SKM-1 (cell line): ENCODE results near the gene PNPT1.
"Not testable (repeated sequence)": the region's sequence is repeated elsewhere in the genome, so short reads cannot be mapped to it uniquely, and the experiment has no call there.

Experiments
- DNase-seq: peaks from one replicate; lab custom pipeline; 2025; ENCODE audit not compliant: unreplicated experiment; lab: John Stamatoyannopoulos, UW

PNPT1 gene

DNA sequence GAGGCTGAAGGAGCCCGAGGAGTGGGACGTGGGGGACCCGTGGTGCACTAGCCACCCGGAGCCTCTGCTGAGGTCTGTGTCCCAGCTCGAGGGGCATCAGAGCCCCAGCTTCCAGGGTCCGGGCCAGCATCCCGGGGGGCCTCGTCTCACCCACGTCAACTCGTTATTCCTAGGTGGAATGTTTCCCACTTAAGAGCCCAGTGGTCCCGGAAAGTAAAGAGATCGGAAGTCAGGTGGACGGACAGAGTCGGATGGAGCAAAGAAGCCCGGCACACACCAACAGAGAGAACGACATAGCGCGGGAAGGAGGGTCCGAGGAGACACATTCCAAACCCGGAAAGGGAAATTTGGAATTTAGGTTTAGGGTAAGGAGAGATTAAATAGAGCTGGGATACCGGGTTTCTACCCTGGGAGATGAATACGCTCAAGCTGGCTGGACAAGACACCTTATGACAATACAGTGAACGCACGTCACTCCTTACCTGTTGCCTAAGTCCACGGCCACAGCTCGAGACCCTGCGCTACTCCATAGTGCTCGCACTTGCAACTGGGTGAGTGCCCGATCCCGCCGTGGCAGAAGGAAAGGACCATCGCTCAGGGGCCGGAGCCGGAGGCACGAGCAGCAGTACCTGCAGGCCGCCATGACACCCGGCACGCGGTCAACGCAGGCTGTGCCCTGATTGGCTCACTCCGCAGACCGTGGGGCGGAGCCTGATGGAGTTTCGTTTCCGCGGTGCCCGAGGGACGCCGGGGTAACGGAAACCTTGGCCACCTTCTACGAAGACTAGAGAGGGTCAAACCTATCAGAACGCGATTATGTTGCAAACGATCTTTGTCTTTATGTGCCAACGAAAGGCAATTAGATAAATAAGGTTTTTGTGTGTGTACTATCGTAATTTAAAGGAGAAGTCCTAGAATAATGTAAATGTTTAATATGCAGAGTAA, at the start of gene PNPT1:
TSS of gene PNPT1 (minus strand) at position 664 of the 945 bp plus-strand sequence. CDS start at position 643, 21 bp downstream.
- DNase-seq: peak; percentile 94

- DNase-seq: no peak
These were observed 49.4 kb upstream of the PNPT1 start for GRCh38 chr2:55742996-55743395.

DNA sequence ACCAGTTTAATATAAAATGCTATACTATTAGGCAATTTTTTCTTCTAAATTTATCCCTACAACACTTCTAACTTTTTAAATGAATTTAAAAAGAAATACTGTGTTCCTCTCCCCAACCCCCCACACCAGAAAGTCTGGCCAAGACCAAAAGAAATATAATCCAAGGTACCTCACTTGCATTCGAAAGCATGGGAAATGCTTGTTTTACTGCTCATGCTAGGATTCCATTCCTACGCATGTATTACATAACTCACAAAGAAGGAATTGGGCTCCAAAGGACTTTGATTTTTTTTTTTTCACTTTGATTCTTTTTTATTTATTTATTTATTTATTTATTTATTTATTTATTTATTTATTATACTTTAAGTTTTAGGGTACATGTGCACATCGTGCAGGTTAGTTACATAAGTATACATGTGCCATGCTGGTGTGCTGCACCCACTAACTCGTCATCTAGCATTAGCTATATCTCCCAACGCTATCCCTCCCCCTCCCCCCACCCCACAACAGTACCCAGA, 42.4 kb upstream of the PNPT1 start:
- not testable (repeated sequence) for DNase-seq

- no peak for DNase-seq
These were observed 41.1 kb upstream of the PNPT1 start for GRCh38 chr2:55734726-55735125.

- DNase-seq: no peak
These were observed 39.7 kb upstream of the PNPT1 start for GRCh38 chr2:55733335-55733734.

GRCh38 chr2:55732854-55733253, 39.2 kb upstream of the PNPT1 start:
- DNase-seq: no peak

- no peak for DNase-seq
These were observed 35.6 kb upstream of the PNPT1 start for GRCh38 chr2:55729136-55729685.

- no peak for DNase-seq
These were observed 28.1 kb upstream of the PNPT1 start for GRCh38 chr2:55721596-55722215.

- no peak for DNase-seq
These were observed 26.8 kb upstream of the PNPT1 start for GRCh38 chr2:55720417-55720816.

DNA sequence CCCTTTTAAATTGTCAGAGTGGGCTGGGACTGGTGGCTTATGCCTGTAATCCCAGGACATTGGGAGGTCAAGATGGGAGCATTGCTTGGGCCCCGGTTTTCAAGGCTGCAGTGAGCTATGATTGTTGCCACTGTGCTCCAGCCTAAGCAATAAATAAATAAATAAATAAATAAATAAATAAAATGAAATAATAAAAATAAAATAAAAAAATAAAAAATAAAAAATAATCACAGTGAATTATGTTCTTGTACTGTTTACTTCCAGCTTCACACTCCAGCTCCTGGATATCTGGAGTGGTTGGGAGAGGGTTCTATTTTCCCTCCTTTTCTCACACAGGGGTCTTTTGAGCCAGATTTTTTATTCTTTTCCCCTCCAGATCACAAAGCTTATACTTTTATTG, 26.2 kb upstream of the PNPT1 start:
- DNase-seq: no peak

DNA sequence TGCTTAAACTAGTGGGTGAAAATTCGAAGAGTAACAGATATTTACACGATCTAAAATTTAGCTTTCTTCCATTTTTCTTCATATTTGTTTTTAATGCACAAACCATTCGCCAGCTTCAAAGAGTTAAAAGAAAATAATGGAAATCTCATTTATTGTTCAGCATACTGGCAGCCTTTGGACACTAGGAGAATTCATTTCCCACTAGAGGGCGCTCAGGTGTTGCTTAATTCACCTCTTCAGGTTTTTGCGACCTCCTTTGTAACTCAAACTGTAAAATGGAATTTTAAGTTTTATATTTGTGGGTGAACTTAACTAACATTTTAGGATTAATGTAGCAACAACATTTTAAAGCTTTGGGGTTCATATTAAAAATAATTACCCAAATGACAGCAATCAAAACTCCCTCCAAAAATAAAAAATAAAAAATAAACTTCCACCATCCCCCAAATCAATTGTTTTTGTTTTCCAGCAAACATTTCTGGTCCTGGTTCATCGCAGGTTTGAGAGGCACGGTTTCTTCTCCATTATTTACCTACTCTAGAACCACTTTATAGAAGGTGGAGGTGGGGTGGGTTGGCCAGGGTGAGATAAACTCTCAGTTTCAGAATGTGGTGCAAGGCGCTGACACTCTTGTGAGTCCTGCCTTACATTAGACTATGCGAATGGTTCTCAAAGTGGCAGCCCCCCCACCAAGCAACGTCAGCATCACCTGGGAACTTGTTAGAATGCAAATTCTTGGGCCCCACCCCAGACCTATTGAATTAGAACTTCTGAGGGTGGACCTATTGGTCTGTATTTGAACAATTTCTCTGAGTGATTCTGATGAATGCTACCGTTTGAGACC, 24.7 kb upstream of the PNPT1 start:
- peak; percentile 42 for DNase-seq

DNA sequence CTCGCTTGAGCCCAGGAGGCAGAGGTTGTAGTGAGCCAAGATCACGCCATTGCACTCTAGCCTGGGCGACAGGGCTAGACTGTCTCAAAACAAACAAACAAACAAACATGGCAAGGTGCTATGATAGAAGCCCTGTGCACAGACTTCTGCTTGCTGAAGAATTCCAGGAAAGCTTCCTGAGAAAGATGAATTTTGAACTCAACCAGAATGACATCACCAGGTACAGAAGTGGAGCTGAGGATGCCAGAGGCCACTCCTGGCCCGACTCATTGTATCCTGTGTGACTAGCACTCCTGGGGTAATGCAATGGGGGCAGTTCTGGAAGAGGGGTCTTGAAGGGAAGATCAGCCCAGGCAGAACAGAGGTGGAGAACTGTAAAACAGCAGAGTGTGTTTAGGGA, 22.0 kb upstream of the PNPT1 start:
- no peak for DNase-seq

DNA sequence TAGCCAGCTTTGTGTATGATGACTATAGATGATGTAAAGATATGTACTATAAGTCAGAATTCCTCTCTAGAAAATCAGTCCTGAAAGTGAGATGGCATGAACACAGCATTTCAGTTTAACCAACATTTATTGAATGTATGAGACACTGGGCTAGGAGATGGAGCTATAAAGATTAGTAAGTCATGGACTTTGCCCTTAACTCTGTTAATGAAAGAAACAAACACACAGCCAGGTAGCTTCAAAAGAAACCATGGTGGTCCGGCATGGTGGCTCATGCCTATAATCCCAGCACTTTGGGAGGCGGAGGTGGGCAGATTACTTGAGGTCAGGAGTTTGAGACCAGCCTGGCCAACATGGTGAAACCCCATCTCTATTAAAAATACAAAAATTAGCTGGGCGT, 21.5 kb upstream of the PNPT1 start:
- not testable (repeated sequence) for DNase-seq

DNA sequence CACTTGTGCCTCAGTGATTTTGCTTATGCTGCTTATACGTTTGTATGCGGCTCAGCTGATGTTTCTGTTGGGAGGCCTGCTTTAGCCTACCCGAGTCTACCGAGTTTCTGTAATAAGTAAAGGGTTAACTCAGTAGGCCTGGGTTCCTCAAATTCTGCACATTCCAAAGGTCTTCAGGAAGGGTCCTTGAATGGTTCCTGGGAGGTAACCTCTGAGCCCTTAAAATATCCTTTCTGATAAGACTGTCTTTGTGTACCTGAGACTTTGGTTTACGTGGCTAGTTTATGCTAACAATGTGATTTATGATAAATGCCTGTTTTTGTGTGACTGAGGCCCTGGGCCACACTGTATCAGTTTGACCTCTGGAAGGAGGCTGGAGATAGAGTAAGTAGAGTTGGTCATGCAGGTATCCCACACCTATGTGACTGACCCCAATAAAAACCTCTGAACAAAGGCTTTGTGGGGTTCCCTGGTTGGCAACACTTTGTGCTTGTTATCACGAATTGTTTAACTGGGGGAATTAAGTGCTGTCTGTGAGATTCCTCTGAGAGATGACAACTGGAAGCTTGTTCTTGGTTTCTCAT, 18.9 kb upstream of the PNPT1 start:
- DNase-seq: no peak

DNA sequence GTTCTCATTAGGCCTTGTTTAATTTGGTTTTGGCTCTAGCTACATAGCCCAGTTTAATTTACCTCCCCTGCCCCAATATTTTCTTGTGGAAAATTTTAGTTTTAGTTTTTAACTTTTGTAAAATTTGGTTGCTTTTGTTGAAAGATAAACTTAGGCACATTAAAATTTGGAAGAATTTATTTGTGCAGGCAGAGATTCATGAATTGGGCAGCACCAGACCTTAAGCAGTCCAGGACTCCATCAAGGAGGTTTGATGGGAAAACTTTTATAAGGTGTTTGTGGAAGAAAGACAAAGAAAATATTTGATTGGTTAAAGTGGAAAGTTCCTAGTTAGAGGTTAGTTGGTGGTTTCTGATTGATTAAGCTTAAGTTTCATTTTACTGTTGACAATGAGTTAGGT, 16.4 kb upstream of the PNPT1 start:
- DNase-seq: no peak

DNA sequence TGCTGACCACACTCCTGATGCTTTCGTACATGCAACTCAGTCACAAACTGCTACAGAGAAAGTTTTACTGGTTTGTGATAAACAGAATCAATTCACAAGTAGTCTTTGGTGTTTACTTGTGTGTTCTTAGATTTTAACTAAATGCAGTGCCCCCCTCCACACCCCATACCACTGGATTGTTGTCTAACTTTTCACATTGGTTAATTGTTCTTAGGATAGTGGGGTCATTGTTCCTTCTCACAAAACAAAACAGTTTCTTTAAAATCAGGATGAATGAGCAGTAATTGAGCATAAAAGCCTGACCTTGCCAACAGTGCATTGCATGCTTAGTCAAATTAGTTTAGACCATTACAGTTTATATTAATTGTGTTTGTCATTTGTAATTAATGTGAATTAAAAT, 14.1 kb upstream of the PNPT1 start:
- no peak for DNase-seq

DNA sequence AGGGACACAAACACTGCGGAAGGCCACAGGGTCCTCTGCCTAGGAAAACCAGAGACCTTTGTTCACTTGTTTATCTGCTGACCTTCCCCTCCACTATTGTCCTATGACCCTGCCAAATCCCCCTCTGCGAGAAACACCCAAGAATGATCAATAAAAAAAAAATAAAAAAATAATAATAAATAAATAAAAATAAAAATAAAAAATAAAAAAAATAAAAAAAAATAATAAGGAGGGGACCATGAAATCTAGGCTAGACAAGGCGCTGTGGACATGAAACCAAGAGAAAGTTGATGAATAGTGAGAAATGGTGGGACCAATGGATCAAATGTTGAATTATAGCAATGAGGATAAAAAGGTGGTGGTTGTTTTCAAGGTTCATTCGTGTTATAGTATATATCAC, 12.6 kb upstream of the PNPT1 start:
- not testable (repeated sequence) for DNase-seq

DNA sequence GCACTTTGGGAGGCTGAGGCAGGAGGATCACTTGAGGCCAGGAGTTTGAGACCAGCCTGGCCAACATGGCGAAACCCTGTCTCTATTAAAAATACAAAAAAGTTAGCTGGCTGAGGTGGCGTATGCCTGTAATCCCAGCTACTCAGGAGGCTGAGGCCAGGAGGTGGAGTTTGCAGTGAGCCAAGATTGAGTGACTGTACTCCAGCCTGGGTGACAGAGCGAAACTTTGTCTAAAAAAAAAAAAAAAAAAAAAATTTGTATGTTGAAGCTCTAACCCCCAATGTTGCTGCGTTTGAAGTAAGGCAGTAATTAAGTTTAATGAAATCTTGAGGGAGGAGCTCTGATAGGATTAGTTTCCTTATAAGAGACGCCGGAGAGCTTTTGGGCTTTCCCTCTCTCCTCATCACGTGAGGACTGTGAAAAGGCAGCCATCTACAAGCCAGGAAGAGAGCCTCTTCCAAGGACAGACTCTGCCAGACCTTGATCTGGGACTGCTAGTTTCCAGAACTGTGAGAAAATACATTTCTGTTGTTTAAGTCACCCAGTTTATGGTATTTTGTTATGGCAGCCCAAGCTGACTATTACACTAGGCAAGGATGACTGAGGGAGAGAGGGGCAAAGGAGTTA, 11.5 kb upstream of the PNPT1 start:
- DNase-seq: no peak

DNA sequence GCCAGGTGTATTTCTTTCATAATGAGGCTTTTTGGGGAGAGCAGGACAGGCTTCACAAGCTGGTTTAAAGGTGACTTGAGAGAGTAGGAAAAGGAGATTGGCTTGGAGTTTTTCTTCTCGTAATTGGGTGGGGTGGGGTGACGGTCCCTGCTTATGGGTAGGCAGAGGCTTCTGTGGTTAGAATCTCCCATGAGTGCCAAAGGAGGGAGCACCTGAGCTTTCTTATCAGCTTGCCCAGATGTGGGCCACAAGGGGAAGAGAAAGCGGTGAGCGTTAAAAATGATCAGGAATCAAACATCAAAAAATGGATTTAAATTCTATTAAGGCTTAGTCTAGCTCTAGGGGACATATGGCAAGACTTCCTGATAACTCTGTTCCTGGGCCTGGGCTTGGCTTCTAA, 9.7 kb upstream of the PNPT1 start:
- DNase-seq: no peak

- not testable (repeated sequence) for DNase-seq
These were observed 904 bp downstream of the PNPT1 start for GRCh38 chr2:55692740-55693139.
